Kidney (tissue), 14 donors: ENCODE measurements around the gene MTA3. TPM values are rescaled to one million over a fixed set of nuclear protein-coding genes. Genes with fewer than 3 reads are reported as not detected.
"Not testable (repeated sequence)": the region's sequence is repeated elsewhere in the genome, so short reads cannot be mapped to it uniquely, and the experiment has no call there.

Source experiments
- DNase-seq, 5 donors: peaks; one replicate each; pipeline ENCODE4 v3.0.0-alpha.2; 2013 to 2020
- FAIRE-seq: peaks from 2 replicates; lab custom pipeline; 2012; peaks lifted over from hg19 to GRCh38; lab: Jason Lieb, UNC
- H3K27ac ChIP-seq, 2 donors: one replicate each; pipeline ENCODE4 v1.7.0; 2013; ENCODE audit warnings: low read depth in 2 of 2, low read length in 2 of 2, inconsistent platforms in 1 of 2
- H3K27me3 ChIP-seq: one replicate; pipeline ENCODE4 v1.7.1; 2013; ENCODE audit warnings: low read length, inconsistent platforms; ENCODE audit not compliant: control insufficient read depth, insufficient read depth
- H3K36me3 ChIP-seq, 3 donors: one replicate each; pipeline versions ENCODE4 v1.7.0 to v1.7.1; 2013; ENCODE audit warnings: low read length in 3 of 3, control low read depth in 1 of 3, inconsistent platforms in 1 of 3; ENCODE audit not compliant: insufficient read depth in 3 of 3, control insufficient read depth in 2 of 3
- H3K4me1 ChIP-seq, 3 donors: one replicate each; pipeline versions ENCODE4 v1.7.0 to v1.7.1; 2013; ENCODE audit warnings: low read length in 3 of 3, inconsistent platforms in 1 of 3, low read depth in 1 of 3; ENCODE audit not compliant: control insufficient read depth in 2 of 3, insufficient read depth in 2 of 3
- H3K4me3 ChIP-seq, 3 donors: one replicate each; pipeline versions ENCODE4 v1.7.0 to v1.8.1; 2013; ENCODE audit warnings: low read length in 3 of 3, control low read depth in 1 of 3, inconsistent platforms in 1 of 3
- H3K9ac ChIP-seq, 3 donors: one replicate each; pipeline versions ENCODE4 v1.7.0 to v1.7.1; 2013; ENCODE audit warnings: low read length in 3 of 3, control low read depth in 1 of 3, inconsistent platforms in 1 of 3
- H3K9me3 ChIP-seq, 3 donors: one replicate each; pipeline versions ENCODE4 v1.7.0 to v1.7.1; 2013; ENCODE audit warnings: low read length in 3 of 3, control low read depth in 1 of 3, inconsistent platforms in 1 of 3; ENCODE audit not compliant: control insufficient read depth in 2 of 3, insufficient read depth in 1 of 3
- CTCF ChIP-seq: IDR thresholded peaks from 3 replicates; pipeline ENCODE4 v1.5.1; 2012; ENCODE audit warnings: mild to moderate bottlenecking, moderate library complexity, borderline replicate concordance; ENCODE audit not compliant: insufficient read depth; ENCODE audit errors: extremely low read depth
- intact Hi-C: fragments of 100-400 bp; cut with DNase I; formaldehyde crosslinking; loops from one replicate; pipeline ENCODE4 v1.11.1; 2022
- polyA plus RNA-seq: library from polyadenylated mRNA; stranded (reverse); fragments of 350-450 nt; fragmentation: Illumina TruSeq; extraction: RNeasy Lipid Tissue Mini Kit (QIAGEN cat#74804); gene quantifications from one replicate; pipeline ENCODE4 v1.2.3, GENCODE V29; 2014; ENCODE audit warnings: low read depth, low replicate concordance; ENCODE audit not compliant: insufficient read depth
- total RNA-seq: library from RNA; stranded (reverse); fragmentation: NEBNext Ultra II Directional; extraction: Animal tissue kit (Norgen Biotek cat#: 25700); gene quantifications from one replicate; pipeline ENCODE4 v1.2.1, GENCODE V29; 2021
- donor health status: control.
- donor health status: control.
- donor health status: control.
- donor health status: control.
- donor health status: control.
- donor health status: DM: yes; HTN: yes; CAD: no.
- donor health status: Normal renal cell carcinoma (clear cell type).

Gene MTA3
- total and polyA plus RNA-seq, 2 donors from 2014 or later: 27.7 to 35.2 TPM

GRCh38 chr2:42573256-42573655 is 4.8 kb downstream of the MTA3 start:
- H3K27me3 ChIP-seq: no peaks in the 10 kb centered on the region
- no peak overlapping the region for H3K9ac ChIP-seq
- FAIRE-seq (no peak), DNase-seq (no peak)
- peaks cover 0 to 7% (median 0%) of the 10 kb centered on the region in 3 donors for H3K36me3 ChIP-seq
- no peak overlapping the region for H3K4me3 ChIP-seq
- no peak overlapping the region for H3K27ac ChIP-seq
- intact Hi-C loops: no loop called here
- no peak for TF ChIP-seq CTCF
- no peaks in the 10 kb centered on the region for H3K9me3 ChIP-seq
- peaks cover 0 to 2% (median 0%) of the 10 kb centered on the region in 3 donors for H3K4me1 ChIP-seq

GRCh38 chr2:42575458-42576064 is 7.1 kb downstream of the MTA3 start:
- no peaks in the 10 kb centered on the region for H3K4me1 ChIP-seq
- DNase-seq (no peak), FAIRE-seq (no peak)
- intact Hi-C loops: no loop called here
- H3K36me3 ChIP-seq: peaks cover 0 to 7% (median 3%) of the 10 kb centered on the region in 3 donors
- no peak overlapping the region for H3K9ac ChIP-seq
- no peak overlapping the region for H3K4me3 ChIP-seq
- H3K27ac ChIP-seq: no peak overlapping the region
- H3K9me3 ChIP-seq: no peaks in the 10 kb centered on the region
- no peak for TF ChIP-seq CTCF
- no peaks in the 10 kb centered on the region for H3K27me3 ChIP-seq

GRCh38 chr2:42578621-42579020 is 10.2 kb downstream of the MTA3 start:
- H3K9me3 ChIP-seq: no peaks in the 10 kb centered on the region
- no peak overlapping the region for H3K4me3 ChIP-seq
- intact Hi-C loops: no loop called here
- H3K9ac ChIP-seq: no peak overlapping the region
- H3K36me3 ChIP-seq: peaks cover 0 to 9% (median 6%) of the 10 kb centered on the region in 3 donors
- no peaks in the 10 kb centered on the region for H3K4me1 ChIP-seq
- H3K27me3 ChIP-seq: no peaks in the 10 kb centered on the region
- FAIRE-seq (no peak), DNase-seq (no peak)
- TF ChIP-seq CTCF: no peak
- H3K27ac ChIP-seq: no peak overlapping the region

- intact Hi-C loops: no loop called here
- Histone ChIP-seq H3K27ac (no peak overlapping the region), H3K36me3 (peaks cover 0 to 6% (median 5%) of the 10 kb centered on the region in 3 donors), H3K4me1 (no peaks in the 10 kb centered on the region), H3K9ac (no peak overlapping the region), H3K27me3 (no peaks in the 10 kb centered on the region), H3K9me3 (no peaks in the 10 kb centered on the region), H3K4me3 (no peak overlapping the region)
- FAIRE-seq (no peak), DNase-seq (no peak)
- no peak for TF ChIP-seq CTCF
Observed at GRCh38 chr2:42581257-42581656, 12.8 kb downstream of the MTA3 start.

- intact Hi-C loops, H3K36me3 ChIP-seq, H3K27me3 ChIP-seq, H3K27ac ChIP-seq, H3K4me3 ChIP-seq, H3K9ac ChIP-seq, DNase-seq, H3K4me1 ChIP-seq, FAIRE-seq, H3K9me3 ChIP-seq: not testable (repeated sequence)
Observed at GRCh38 chr2:42584628-42585027, 16.2 kb downstream of the MTA3 start.
